NCI-H2029 (cell line): Measurements from ENCODE around the gene GARS1.
"Not testable (repeated sequence)": the region's sequence is repeated elsewhere in the genome, so short reads cannot be mapped to it uniquely, and the experiment has no call there.

Experiments used
- DNase-seq: peaks from one replicate; lab custom pipeline; 2025; lab: John Stamatoyannopoulos, UW

The GARS1 gene

GRCh38 chr7:30625283-30625682 lies 30.6 kb downstream of the GARS1 start:
- no peak for DNase-seq

GRCh38 chr7:30627026-30627425 lies 32.3 kb downstream of the GARS1 start:
- DNase-seq = no peak

- DNase-seq = no peak
Observed at GRCh38 chr7:30630986-30631385, 36.3 kb downstream of the GARS1 start.

- no peak for DNase-seq
Observed at GRCh38 chr7:30633223-30633622, 38.5 kb downstream of the GARS1 start.

- no peak for DNase-seq
Observed at GRCh38 chr7:30634193-30634626, 39.5 kb downstream of the GARS1 start.

- no peak for DNase-seq
Observed at GRCh38 chr7:30634634-30635201, 40.0 kb downstream of the GARS1 start.

- DNase-seq = peak; percentile 82
Observed at GRCh38 chr7:30635798-30636197, 41.1 kb downstream of the GARS1 start.

- not testable (repeated sequence) for DNase-seq
Observed at GRCh38 chr7:30642322-30642721, 47.6 kb downstream of the GARS1 start.

- no peak for DNase-seq
Observed at GRCh38 chr7:30642789-30643188, 48.1 kb downstream of the GARS1 start.

GRCh38 chr7:30644286-30644955 lies 49.7 kb downstream of the GARS1 start:
- no peak for DNase-seq

GRCh38 chr7:30645661-30646060 lies 51.0 kb downstream of the GARS1 start:
- no peak for DNase-seq

- DNase-seq = no peak
Observed at GRCh38 chr7:30646154-30646553, 51.5 kb downstream of the GARS1 start.

- DNase-seq = no peak
Observed at GRCh38 chr7:30647589-30648364, 53.1 kb downstream of the GARS1 start.

- no peak for DNase-seq
Observed at GRCh38 chr7:30648744-30649540, 54.3 kb downstream of the GARS1 start.

- DNase-seq = no peak
Observed at GRCh38 chr7:30649717-30650420, 55.2 kb downstream of the GARS1 start.

- DNase-seq = no peak
Observed at GRCh38 chr7:30650421-30650808, 55.7 kb downstream of the GARS1 start.

GRCh38 chr7:30652132-30652531 lies 57.5 kb downstream of the GARS1 start:
- no peak for DNase-seq

GRCh38 chr7:30652698-30653641 lies 58.3 kb downstream of the GARS1 start:
- no peak for DNase-seq

GRCh38 chr7:30654296-30655090 lies 59.8 kb downstream of the GARS1 start:
- DNase-seq = no peak
